GM23338 (cell line): ENCODE data around the gene ZNF546.
"Not testable (repeated sequence)": the region's sequence is repeated elsewhere in the genome, so short reads cannot be mapped to it uniquely, and the experiment has no call there.

Source experiments
- CREB1 ChIP-seq: fragments of 250-450 bp; sonication (Bioruptor Pico); IDR thresholded peaks from 2 replicates; pipeline ENCODE4 v1.5.0; 2020; ENCODE audit warnings: low read depth, mild to moderate bottlenecking, moderate library complexity
- ETS1 ChIP-seq: IDR thresholded peaks from 2 replicates; pipeline ENCODE4 v1.6.1; 2016; ENCODE audit warnings: antibody characterized with exemption
- EZH2 ChIP-seq: fragments of 200-600 bp; sonication (generic); IDR thresholded peaks from one replicate; pipeline ENCODE4 v1.8.0; 2017; ENCODE audit warnings: antibody characterized with exemption, mild to moderate bottlenecking, low read depth; ENCODE audit not compliant: unreplicated experiment
- EZH2phosphoT487 ChIP-seq: fragments of 200-600 bp; sonication (generic); IDR thresholded peaks from one replicate; pipeline ENCODE4 v1.8.1; 2018; ENCODE audit warnings: antibody characterized with exemption; ENCODE audit not compliant: unreplicated experiment
- JUNB ChIP-seq: IDR thresholded peaks from one replicate; pipeline ENCODE4 v1.6.1; 2016; ENCODE audit warnings: antibody characterized with exemption; ENCODE audit not compliant: unreplicated experiment
- POLR2AphosphoS5 ChIP-seq: IDR thresholded peaks from 2 replicates; pipeline ENCODE4 v1.6.1; 2016; ENCODE audit warnings: antibody characterized with exemption, low read depth
- STAT1 ChIP-seq: IDR thresholded peaks from one replicate; pipeline ENCODE4 v1.6.1; 2016; ENCODE audit warnings: antibody characterized with exemption; ENCODE audit not compliant: unreplicated experiment
- ZNF114 ChIP-seq: fragments of 250-450 bp; sonication (Bioruptor Pico); IDR thresholded peaks from 2 replicates; pipeline ENCODE4 v1.5.0; 2020; ENCODE audit warnings: mild to moderate bottlenecking, moderate library complexity
- ZNF462 ChIP-seq: fragments of 250-450 bp; sonication (Bioruptor Pico); IDR thresholded peaks from 2 replicates; pipeline ENCODE4 v1.5.0; 2020; ENCODE audit warnings: mild to moderate bottlenecking, moderate library complexity
- TF ChIP-seq, protein P1 (sequence below), 2 experiments: fragments of 200-600 bp in 1 of 2; sonication (generic) in 1 of 2; conservative IDR thresholded peaks; 2 replicates each; pipeline versions ENCODE4 v1.5.1 to v1.6.1; 2016 to 2017; ENCODE audit warnings: antibody characterized with exemption in 2 of 2, low read depth in 2 of 2, mild to moderate bottlenecking in 2 of 2, moderate library complexity in 1 of 2
- TF ChIP-seq, protein P2 (sequence below): IDR thresholded peaks from one replicate; pipeline ENCODE4 v1.6.1; 2018; ENCODE audit warnings: antibody characterized with exemption; ENCODE audit not compliant: unreplicated experiment

DNA sequence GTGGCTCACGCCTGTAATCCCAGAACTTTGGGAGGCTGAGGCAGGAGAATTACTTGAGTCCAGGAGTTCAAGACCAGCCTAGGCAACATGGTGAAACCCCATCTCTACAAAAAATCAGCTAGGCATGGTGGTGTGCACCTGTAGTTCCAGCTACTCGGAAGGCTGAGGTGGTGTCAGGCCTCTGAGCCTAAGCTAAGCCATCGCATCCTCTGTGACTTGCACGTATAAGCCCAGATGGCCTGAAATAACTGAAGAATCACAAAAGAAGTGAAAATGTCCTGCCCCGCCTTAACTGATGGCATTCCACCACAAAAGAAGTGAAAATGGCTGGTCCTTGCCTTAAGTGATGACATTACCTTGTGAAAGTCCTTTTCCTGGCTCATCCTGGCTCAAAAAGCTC is 39.0 kb upstream of the ZNF546 start:
- TF ChIP-seq, protein P1, sequence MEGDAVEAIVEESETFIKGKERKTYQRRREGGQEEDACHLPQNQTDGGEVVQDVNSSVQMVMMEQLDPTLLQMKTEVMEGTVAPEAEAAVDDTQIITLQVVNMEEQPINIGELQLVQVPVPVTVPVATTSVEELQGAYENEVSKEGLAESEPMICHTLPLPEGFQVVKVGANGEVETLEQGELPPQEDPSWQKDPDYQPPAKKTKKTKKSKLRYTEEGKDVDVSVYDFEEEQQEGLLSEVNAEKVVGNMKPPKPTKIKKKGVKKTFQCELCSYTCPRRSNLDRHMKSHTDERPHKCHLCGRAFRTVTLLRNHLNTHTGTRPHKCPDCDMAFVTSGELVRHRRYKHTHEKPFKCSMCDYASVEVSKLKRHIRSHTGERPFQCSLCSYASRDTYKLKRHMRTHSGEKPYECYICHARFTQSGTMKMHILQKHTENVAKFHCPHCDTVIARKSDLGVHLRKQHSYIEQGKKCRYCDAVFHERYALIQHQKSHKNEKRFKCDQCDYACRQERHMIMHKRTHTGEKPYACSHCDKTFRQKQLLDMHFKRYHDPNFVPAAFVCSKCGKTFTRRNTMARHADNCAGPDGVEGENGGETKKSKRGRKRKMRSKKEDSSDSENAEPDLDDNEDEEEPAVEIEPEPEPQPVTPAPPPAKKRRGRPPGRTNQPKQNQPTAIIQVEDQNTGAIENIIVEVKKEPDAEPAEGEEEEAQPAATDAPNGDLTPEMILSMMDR (conservative IDR thresholded peaks at IDR 0.05; ENCODE audit: low read depth in 2 of 2) = not testable (repeated sequence)
- not testable (repeated sequence) for TF ChIP-seq EZH2phosphoT487; POLR2AphosphoS5; JUNB; CREB1; EZH2; STAT1; ZNF462 (CRISPR knock-in tag); ETS1; ZNF114 (CRISPR knock-in tag)
- TF ChIP-seq, protein P2, sequence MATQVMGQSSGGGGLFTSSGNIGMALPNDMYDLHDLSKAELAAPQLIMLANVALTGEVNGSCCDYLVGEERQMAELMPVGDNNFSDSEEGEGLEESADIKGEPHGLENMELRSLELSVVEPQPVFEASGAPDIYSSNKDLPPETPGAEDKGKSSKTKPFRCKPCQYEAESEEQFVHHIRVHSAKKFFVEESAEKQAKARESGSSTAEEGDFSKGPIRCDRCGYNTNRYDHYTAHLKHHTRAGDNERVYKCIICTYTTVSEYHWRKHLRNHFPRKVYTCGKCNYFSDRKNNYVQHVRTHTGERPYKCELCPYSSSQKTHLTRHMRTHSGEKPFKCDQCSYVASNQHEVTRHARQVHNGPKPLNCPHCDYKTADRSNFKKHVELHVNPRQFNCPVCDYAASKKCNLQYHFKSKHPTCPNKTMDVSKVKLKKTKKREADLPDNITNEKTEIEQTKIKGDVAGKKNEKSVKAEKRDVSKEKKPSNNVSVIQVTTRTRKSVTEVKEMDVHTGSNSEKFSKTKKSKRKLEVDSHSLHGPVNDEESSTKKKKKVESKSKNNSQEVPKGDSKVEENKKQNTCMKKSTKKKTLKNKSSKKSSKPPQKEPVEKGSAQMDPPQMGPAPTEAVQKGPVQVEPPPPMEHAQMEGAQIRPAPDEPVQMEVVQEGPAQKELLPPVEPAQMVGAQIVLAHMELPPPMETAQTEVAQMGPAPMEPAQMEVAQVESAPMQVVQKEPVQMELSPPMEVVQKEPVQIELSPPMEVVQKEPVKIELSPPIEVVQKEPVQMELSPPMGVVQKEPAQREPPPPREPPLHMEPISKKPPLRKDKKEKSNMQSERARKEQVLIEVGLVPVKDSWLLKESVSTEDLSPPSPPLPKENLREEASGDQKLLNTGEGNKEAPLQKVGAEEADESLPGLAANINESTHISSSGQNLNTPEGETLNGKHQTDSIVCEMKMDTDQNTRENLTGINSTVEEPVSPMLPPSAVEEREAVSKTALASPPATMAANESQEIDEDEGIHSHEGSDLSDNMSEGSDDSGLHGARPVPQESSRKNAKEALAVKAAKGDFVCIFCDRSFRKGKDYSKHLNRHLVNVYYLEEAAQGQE = not testable (repeated sequence)
